Ovary (tissue), 9 donors: Measurements from ENCODE around the gene ENTPD8. TPM values are rescaled to one million over a fixed set of nuclear protein-coding genes. Genes with fewer than 3 reads are reported as not detected.

Experiments
- DNase-seq, 5 donors: peaks; one replicate each; pipeline ENCODE4 v3.0.0-alpha.2; 2019 to 2020
- H3K27ac ChIP-seq, 2 donors: fragments of 200-600 bp; one replicate each; pipeline versions ENCODE4 v1.5.1 to v1.8.0; 2019 to 2022
- H3K27me3 ChIP-seq: fragments of 200-600 bp; one replicate; pipeline ENCODE4 v1.8.0; 2022
- H3K36me3 ChIP-seq: fragments of 200-600 bp; sonication (generic); one replicate; pipeline ENCODE4 v1.5.1; 2019
- H3K4me1 ChIP-seq: one replicate; pipeline ENCODE4 v1.8.1; 2013; ENCODE audit warnings: mild to moderate bottlenecking, moderate library complexity; ENCODE audit not compliant: insufficient read depth
- H3K4me3 ChIP-seq: fragments of 200-600 bp; sonication (generic); one replicate; pipeline ENCODE4 v1.5.1; 2017
- H3K9me3 ChIP-seq, 2 donors: fragments of 200-600 bp in 1 of 2; sonication (generic) in 1 of 2; one replicate each; pipeline versions ENCODE4 v1.5.1 to v1.8.1; 2013 to 2019; ENCODE audit warnings: mild to moderate bottlenecking in 1 of 2, moderate library complexity in 1 of 2
- CTCF ChIP-seq, 3 donors: fragments of 450-650 bp in 2 of 3; fragments of 200-600 bp in 1 of 3; IDR thresholded peaks; one replicate each; pipeline versions ENCODE4 v1.5.1 to v1.8.0; 2016 to 2022; ENCODE audit warnings: antibody characterized with exemption in 3 of 3, mild to moderate bottlenecking in 1 of 3
- EP300 ChIP-seq: sonication (generic); formaldehyde crosslinking; IDR thresholded peaks from one replicate; pipeline ENCODE4 v1.6.1; 2017; ENCODE audit warnings: antibody characterized with exemption
- POLR2A ChIP-seq: fragments of 450-650 bp; IDR thresholded peaks from one replicate; pipeline ENCODE4 v1.6.1; 2017; ENCODE audit warnings: antibody characterized with exemption, mild to moderate bottlenecking, moderate library complexity
- WGBS, 3 donors: extraction: QIAGEN DNeasy Blood & Tissue Kit in 1 of 3; methylation state at CpG; one replicate each; pipeline versions ENCODE4 v1.1.5 to v1.1.7; 2013 to 2017; 5-methylcytosine and 5-hydroxymethylcytosine counted together
- intact Hi-C, 4 donors: fragments of 100-400 bp; cut with DNase I; formaldehyde crosslinking; loops; one replicate each; pipeline versions ENCODE4 v1.11.0 to v1.15.1; 2022 to 2023
- polyA plus RNA-seq, 2 donors: library from polyadenylated mRNA; stranded (reverse); fragments of 200-250 nt in 1 of 2; fragments of 350-450 nt in 1 of 2; fragmentation: Illumina TruSeq in 1 of 2; extraction: RNeasy Lipid Tissue Mini Kit (QIAGEN cat#74804) in 1 of 2; gene quantifications; one replicate each; pipeline ENCODE4 v1.2.3, GENCODE V29; 2013 to 2014
- total RNA-seq, 7 donors: library from RNA; depleted of rRNA in 2 of 7; stranded (reverse); fragments of >200 nt in 2 of 7; fragmentation: NEBNext Ultra II Directional in 3 of 7; extraction: Animal tissue kit (Norgen Biotek cat#: 25700) in 3 of 7; gene quantifications; one replicate each; pipeline versions ENCODE4 v1.1.0 to v1.2.4, GENCODE V29; 2016 to 2023
- donor health status: DM: no; HTN: no; CAD: no; lungs with moderate emphysema.
- donor health status: DM: no; HTN: no; CAD: no.
- donor health status: Bipolar disorder and iron deficiency.
- donor health status: DM: yes; HTN: yes; CAD: no.
- donor health status: DM: no; HTN: no; CAD: no.
- donor health status: DM: yes; HTN: yes; CAD: no.

The ENTPD8 gene
- total and polyA plus RNA-seq, 9 donors = 0.10 to 0.57 (median 0.17) TPM; not detected in 3

GRCh38 chr9:137428311-137428630 lies 12.9 kb downstream of the ENTPD8 start:
- peak in 2 of 5 donors; percentile 17 to 33 for DNase-seq
- Histone ChIP-seq H3K27me3 (no peaks in the 10 kb centered on the region), H3K4me1 (peaks cover 6% of the 10 kb centered on the region), H3K36me3 (no peaks in the 10 kb centered on the region), H3K4me3 (no peak overlapping the region), H3K27ac (no peak overlapping the region), H3K9me3 (no peaks in the 10 kb centered on the region)
- WGBS, 3 donors = 70 to 80% (median 80%) methylated on average over 6 of the region's 6 CpGs
- TF ChIP-seq POLR2A (no peak), EP300 (no peak), CTCF (IDR thresholded peaks at IDR 0.05) (no peak)
- intact Hi-C loops = no loop called here

- WGBS, 3 donors = 80 to 83% (median 82%) methylated on average over 26 to 27 of the region's 27 CpGs
- Histone ChIP-seq H3K36me3 (no peaks in the 10 kb centered on the region), H3K4me1 (peaks cover 6% of the 10 kb centered on the region), H3K27me3 (no peaks in the 10 kb centered on the region), H3K27ac (no peak overlapping the region), H3K9me3 (no peaks in the 10 kb centered on the region), H3K4me3 (no peak overlapping the region)
- intact Hi-C loops = no loop called here
- peak in 2 of 5 donors; percentile 24 to 38 for DNase-seq
- TF ChIP-seq EP300 (no peak), POLR2A (no peak), CTCF (IDR thresholded peaks at IDR 0.05) (no peak)
These were observed 13.5 kb downstream of the ENTPD8 start for GRCh38 chr9:137427454-137428310.

DNA sequence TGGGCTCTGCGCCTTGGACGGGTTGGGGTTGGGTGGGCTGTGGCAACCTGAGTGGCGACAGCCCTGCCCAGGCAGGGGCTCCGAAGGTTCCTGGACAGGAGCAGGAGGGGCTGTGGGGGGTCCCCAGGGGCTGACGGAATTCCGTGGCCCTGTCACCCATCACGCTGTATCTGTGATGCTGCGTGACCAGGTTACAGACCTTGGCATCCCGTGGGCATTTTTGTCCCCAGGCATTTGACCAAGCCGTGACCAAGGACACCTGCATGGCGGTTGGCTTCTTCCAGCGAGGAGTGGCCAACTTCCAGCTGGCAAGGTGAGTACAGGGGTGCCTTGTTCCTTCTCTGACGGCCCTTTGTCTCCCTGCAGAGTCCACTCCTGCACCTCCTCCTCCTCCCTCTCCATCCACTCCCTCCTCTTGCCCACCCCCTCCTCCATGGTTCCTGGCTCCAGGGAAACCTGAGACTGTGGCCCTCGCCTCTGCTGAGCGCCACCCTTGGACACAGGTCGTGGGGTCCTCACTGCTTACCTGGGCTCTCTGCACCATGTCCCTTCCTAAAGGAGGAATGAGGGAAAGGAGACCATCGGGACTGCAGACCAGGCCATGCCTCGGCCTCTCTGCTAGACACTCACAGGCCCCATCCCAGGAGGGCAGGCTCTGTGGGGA lies 15.0 kb downstream of the ENTPD8 start:
- H3K9me3 ChIP-seq = no peaks in the 10 kb centered on the region
- 81 to 85% (median 82%) methylated on average over 18 of the region's 18 CpGs for WGBS, 3 donors
- TF ChIP-seq EP300 (no peak), CTCF (IDR thresholded peaks at IDR 0.05) (no peak), POLR2A (no peak)
- intact Hi-C loops = no loop called here
- DNase-seq = peak in 4 of 5 donors; percentile 22 to 40 (median 38)
- H3K4me3 ChIP-seq = no peak overlapping the region
- H3K4me1 ChIP-seq = peaks cover 6% of the 10 kb centered on the region
- no peak overlapping the region for H3K27ac ChIP-seq
- no peaks in the 10 kb centered on the region for H3K36me3 ChIP-seq
- no peaks in the 10 kb centered on the region for H3K27me3 ChIP-seq

- peak; percentile 57 to 72 (median 71) for DNase-seq
- Histone ChIP-seq H3K27me3 (no peaks in the 10 kb centered on the region), H3K27ac (peak overlapping the region; percentile 16 to 92), H3K4me1 (no peaks in the 10 kb centered on the region), H3K9me3 (no peaks in the 10 kb centered on the region), H3K4me3 (peak overlapping the region; percentile 89), H3K36me3 (no peaks in the 10 kb centered on the region)
- 12 to 47% (median 14%) methylated on average over 15 to 77 of the region's 77 CpGs for WGBS, 3 donors
- intact Hi-C loops = loop anchor here in 1 of 4 donors (2.0 kb wide), 1 partner anchor 35 kb away; the partner anchor contains the start of gene NSMF
- TF ChIP-seq CTCF (IDR thresholded peaks at IDR 0.05) (no peak), POLR2A (peak; percentile 15)
These were observed 17.5 kb downstream of the ENTPD8 start for GRCh38 chr9:137423514-137424291.
